MCF 10A (cell line): ENCODE data around the gene AKAP13. TPM values are rescaled to one million over a fixed set of nuclear protein-coding genes. Genes with fewer than 3 reads are reported as not detected.
"Not testable (repeated sequence)": the region's sequence is repeated elsewhere in the genome, so short reads cannot be mapped to it uniquely, and the experiment has no call there.

Source experiments
- BruUV-seq: library from RNA; stranded (reverse); fragments of 400-500 nt; replicated peaks from 2 replicates; lab custom pipeline; 2021; lab: Mats Ljungman, UMichigan
- CTCF ChIA-PET: fragments of 300-600 bp; sonication (Branson Sonifier 250); formaldehyde crosslinking; extraction: SDS; loops from one replicate; lab custom pipeline; 2021; ENCODE audit warnings: antibody characterized with exemption, inconsistent platforms; lab: Yijun Ruan, JAX
- POLR2A ChIA-PET: fragments of 300-600, 350-650 bp; sonication (Branson Sonifier 250); formaldehyde crosslinking; extraction: SDS; loops from one replicate; lab custom pipeline; 2020; ENCODE audit warnings: antibody characterized with exemption, inconsistent platforms; lab: Yijun Ruan, JAX
- DNase-seq: peaks from one replicate; pipeline ENCODE4 v3.0.0-alpha.2; 2018; ENCODE audit not compliant: unreplicated experiment
- H3K27ac Mint-ChIP-seq: one replicate; pipeline ENCODE4 v1.8.0; 2022; ENCODE audit warnings: mild to moderate bottlenecking, low read depth, mixed read lengths; ENCODE audit not compliant: unreplicated experiment
- H3K27me3 Mint-ChIP-seq: one replicate; pipeline ENCODE4 v1.8.0; 2022; ENCODE audit warnings: mixed read lengths; ENCODE audit not compliant: insufficient read depth, unreplicated experiment
- H3K36me3 Mint-ChIP-seq: one replicate; pipeline ENCODE4 v1.8.0; 2022; ENCODE audit warnings: mild to moderate bottlenecking, moderate library complexity, mixed read lengths; ENCODE audit not compliant: insufficient read depth, unreplicated experiment
- H3K4me1 Mint-ChIP-seq: one replicate; pipeline ENCODE4 v1.8.0; 2022; ENCODE audit warnings: mixed read lengths; ENCODE audit not compliant: insufficient read depth, unreplicated experiment
- H3K4me3 Mint-ChIP-seq: one replicate; pipeline ENCODE4 v1.8.0; 2022; ENCODE audit warnings: mild to moderate bottlenecking, moderate library complexity, mixed read lengths; ENCODE audit not compliant: unreplicated experiment
- H3K9me3 Mint-ChIP-seq: one replicate; pipeline ENCODE4 v1.8.0; 2022; ENCODE audit warnings: mixed read lengths; ENCODE audit not compliant: unreplicated experiment
- intact Hi-C: fragments of 100-400 bp; cut with micrococcal nuclease; formaldehyde crosslinking; loops from 2 replicates; pipeline ENCODE4 v1.14.1; 2022
- total RNA-seq: library from RNA; stranded (reverse); gene quantifications from 2 replicates; pipeline ENCODE4 v1.2.3, GENCODE V29; 2022

The AKAP13 gene
- total RNA-seq, 1 experiment from 2014 or later, result 65.7 TPM

GRCh38 chr15:85344241-85344640 lies 36.2 kb upstream of the AKAP13 start:
- BruUV-seq, result not testable (repeated sequence)

GRCh38 chr15:85344653-85345114 lies 35.7 kb upstream of the AKAP13 start:
- CTCF ChIA-PET, result interaction anchor here (0.8 to 1.9 kb wide), 4 partner anchors 10 to 14 kb away, joined by 3 to 7 read pairs (median 4); no protein-coding TSS in a partner anchor
- POLR2A ChIA-PET, result interaction anchor here (0.9 to 3.5 kb wide), 12 partner anchors 8 to 312 kb away, joined by 3 to 21 read pairs (median 5); partner anchors contain the start of gene AKAP13
- BruUV-seq, H3K36me3 Mint-ChIP-seq, H3K9me3 Mint-ChIP-seq, intact Hi-C loops, H3K27me3 Mint-ChIP-seq: not testable (repeated sequence)
- peak; percentile 87 for DNase-seq
- peaks cover 47% of the 10 kb centered on the region for H3K4me1 Mint-ChIP-seq
- peak overlapping the region; percentile 62 for H3K4me3 Mint-ChIP-seq
- H3K27ac Mint-ChIP-seq, result peak overlapping the region; percentile 85

More at GRCh38 chr15:85344241-85344640, 36.2 kb upstream of the AKAP13 start:
- ChIA-PET POLR2A (interaction anchor here (0.6 to 3.5 kb wide), 14 partner anchors 8 to 313 kb away, joined by 3 to 21 read pairs (median 4); partner anchors contain the start of gene AKAP13), CTCF (interaction anchor here (0.6 to 1.4 kb wide), 5 partner anchors 9 to 431 kb away, joined by 3 to 4 read pairs (median 3); no protein-coding TSS in a partner anchor)
- H3K9me3 Mint-ChIP-seq, intact Hi-C loops, H3K36me3 Mint-ChIP-seq, H3K27me3 Mint-ChIP-seq: not testable (repeated sequence)
- peak; percentile 60 for DNase-seq
- peak overlapping the region; percentile 85 for H3K27ac Mint-ChIP-seq
- H3K4me3 Mint-ChIP-seq, result peak overlapping the region; percentile 62
- peaks cover 47% of the 10 kb centered on the region for H3K4me1 Mint-ChIP-seq

GRCh38 chr15:85345196-85345918 lies 35.0 kb upstream of the AKAP13 start:
- ChIA-PET POLR2A (interaction anchor here (1.0 to 3.5 kb wide), 11 partner anchors 9 to 67 kb away, joined by 3 to 21 read pairs (median 7); partner anchors contain the start of gene AKAP13), CTCF (interaction anchor here (1.2 to 1.9 kb wide), 3 partner anchors 9 to 12 kb away, joined by 3 to 7 read pairs (median 3); no protein-coding TSS in a partner anchor)
- Mint-ChIP-seq H3K4me3 (peak overlapping the region; percentile 62), H3K27ac (peak overlapping the region; percentile 85), H3K4me1 (peaks cover 40% of the 10 kb centered on the region)
- H3K9me3 Mint-ChIP-seq, H3K36me3 Mint-ChIP-seq, intact Hi-C loops, BruUV-seq, H3K27me3 Mint-ChIP-seq, DNase-seq: not testable (repeated sequence)

GRCh38 chr15:85346462-85347084 lies 33.8 kb upstream of the AKAP13 start:
- H3K27me3 Mint-ChIP-seq, H3K4me3 Mint-ChIP-seq, BruUV-seq, H3K9me3 Mint-ChIP-seq, intact Hi-C loops, H3K36me3 Mint-ChIP-seq: not testable (repeated sequence)
- ChIA-PET POLR2A (interaction anchor here (0.6 to 1.3 kb wide), 6 partner anchors 9 to 68 kb away, joined by 3 to 13 read pairs (median 4); partner anchors contain the start of gene AKAP13), CTCF (interaction anchor here (0.6 to 1.9 kb wide), 4 partner anchors 10 to 140 kb away, joined by 3 to 7 read pairs (median 4); no protein-coding TSS in a partner anchor)
- peak overlapping the region; percentile 85 for H3K27ac Mint-ChIP-seq
- H3K4me1 Mint-ChIP-seq, result peaks cover 34% of the 10 kb centered on the region
- peak; percentile 3 for DNase-seq

- ChIA-PET CTCF (interaction anchor here (0.6 kb wide), 1 partner anchor 10 kb away, joined by 3 read pairs; no protein-coding TSS in a partner anchor), POLR2A (interaction anchor here (1.3 kb wide), 2 partner anchors 9 to 10 kb away, joined by 4 to 13 read pairs; no protein-coding TSS in a partner anchor)
- BruUV-seq, H3K4me3 Mint-ChIP-seq, DNase-seq, intact Hi-C loops, H3K27ac Mint-ChIP-seq, H3K9me3 Mint-ChIP-seq, H3K27me3 Mint-ChIP-seq, H3K36me3 Mint-ChIP-seq: not testable (repeated sequence)
- peaks cover 34% of the 10 kb centered on the region for H3K4me1 Mint-ChIP-seq
These were observed 32.9 kb upstream of the AKAP13 start for GRCh38 chr15:85347264-85348047.

- DNase-seq, result not testable (repeated sequence)
- peaks cover 34% of the 10 kb centered on the region for H3K4me1 Mint-ChIP-seq
These were observed 32.2 kb upstream of the AKAP13 start for GRCh38 chr15:85348048-85348766.

GRCh38 chr15:85349062-85349461 lies 31.3 kb upstream of the AKAP13 start:
- Mint-ChIP-seq H3K27ac (peak overlapping the region; percentile 23), H3K4me1 (peaks cover 39% of the 10 kb centered on the region), H3K4me3 (peak overlapping the region; percentile 19)
- peak; percentile 33 for DNase-seq
- intact Hi-C loops, CTCF ChIA-PET, H3K27me3 Mint-ChIP-seq, POLR2A ChIA-PET, H3K36me3 Mint-ChIP-seq, BruUV-seq, H3K9me3 Mint-ChIP-seq: not testable (repeated sequence)

More at GRCh38 chr15:85348048-85348766, 32.2 kb upstream of the AKAP13 start:
- CTCF ChIA-PET, intact Hi-C loops, H3K27me3 Mint-ChIP-seq, H3K4me3 Mint-ChIP-seq, H3K36me3 Mint-ChIP-seq, BruUV-seq, H3K9me3 Mint-ChIP-seq: not testable (repeated sequence)
- peak overlapping the region; percentile 23 for H3K27ac Mint-ChIP-seq
- POLR2A ChIA-PET, result interaction anchor here (1.3 kb wide), 1 partner anchor 9 kb away, joined by 4 read pairs; no protein-coding TSS in a partner anchor
